Thoracic aorta (tissue), 2 donors: ENCODE results near the gene HSPB9. TPM values are rescaled to one million over a fixed set of nuclear protein-coding genes. Genes with fewer than 3 reads are reported as not detected.

ENCODE experiments used
- ATAC-seq: fragments of 150-250 bp; one replicate; pipeline ENCODE4 v1.8.0; 2017; ENCODE audit warnings: low read depth; ENCODE audit not compliant: insufficient number of reproducible peaks, low FRiP score
- DNase-seq: peaks from one replicate; pipeline ENCODE4 v3.0.0-alpha.2; 2020; ENCODE audit warnings: low spot score
- H3K27ac ChIP-seq, 2 donors: fragments of 200-600 bp; sonication (generic); 1 replicate in 1 of 2; 2 replicates in 1 of 2; pipeline ENCODE4 v1.5.1; 2016; ENCODE audit warnings: mild to moderate bottlenecking in 2 of 2, moderate library complexity in 2 of 2
- H3K27me3 ChIP-seq: fragments of 200-600 bp; sonication (generic); replicated peaks from 2 replicates; pipeline ENCODE4 v1.6.0; 2016; ENCODE audit warnings: mild to moderate bottlenecking; ENCODE audit not compliant: insufficient read depth
- H3K36me3 ChIP-seq: fragments of 200-600 bp; sonication (generic); one replicate; pipeline ENCODE4 v1.5.1; 2016
- H3K4me1 ChIP-seq, 2 donors: fragments of 200-600 bp; sonication (generic); 1 replicate in 1 of 2; 2 replicates in 1 of 2; pipeline versions ENCODE4 v1.5.1 to v1.6.0; 2016; ENCODE audit warnings: low read depth in 2 of 2, mild to moderate bottlenecking in 1 of 2; ENCODE audit not compliant: control insufficient read depth in 1 of 2
- H3K4me3 ChIP-seq: fragments of 200-600 bp; sonication (generic); 2 replicates; pipeline ENCODE4 v1.5.1; 2016; ENCODE audit warnings: mild to moderate bottlenecking
- H3K9me3 ChIP-seq: fragments of 200-600 bp; sonication (generic); 2 replicates; pipeline ENCODE4 v1.5.1; 2016
- total RNA-seq, 2 donors: library from RNA; depleted of rRNA; stranded (reverse); fragments of >200 nt; gene quantifications; one replicate each; pipeline versions ENCODE4 v1.1.0 to v1.2.3, GENCODE V29; 2016
- TF ChIP-seq, protein P1 (sequence below): fragments of 200-600 bp; sonication (generic); IDR thresholded peaks from one replicate; pipeline ENCODE4 v1.5.1; 2019; ENCODE audit warnings: antibody characterized with exemption

Gene HSPB9, protein sequence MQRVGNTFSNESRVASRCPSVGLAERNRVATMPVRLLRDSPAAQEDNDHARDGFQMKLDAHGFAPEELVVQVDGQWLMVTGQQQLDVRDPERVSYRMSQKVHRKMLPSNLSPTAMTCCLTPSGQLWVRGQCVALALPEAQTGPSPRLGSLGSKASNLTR
- not detected for total RNA-seq

DNA sequence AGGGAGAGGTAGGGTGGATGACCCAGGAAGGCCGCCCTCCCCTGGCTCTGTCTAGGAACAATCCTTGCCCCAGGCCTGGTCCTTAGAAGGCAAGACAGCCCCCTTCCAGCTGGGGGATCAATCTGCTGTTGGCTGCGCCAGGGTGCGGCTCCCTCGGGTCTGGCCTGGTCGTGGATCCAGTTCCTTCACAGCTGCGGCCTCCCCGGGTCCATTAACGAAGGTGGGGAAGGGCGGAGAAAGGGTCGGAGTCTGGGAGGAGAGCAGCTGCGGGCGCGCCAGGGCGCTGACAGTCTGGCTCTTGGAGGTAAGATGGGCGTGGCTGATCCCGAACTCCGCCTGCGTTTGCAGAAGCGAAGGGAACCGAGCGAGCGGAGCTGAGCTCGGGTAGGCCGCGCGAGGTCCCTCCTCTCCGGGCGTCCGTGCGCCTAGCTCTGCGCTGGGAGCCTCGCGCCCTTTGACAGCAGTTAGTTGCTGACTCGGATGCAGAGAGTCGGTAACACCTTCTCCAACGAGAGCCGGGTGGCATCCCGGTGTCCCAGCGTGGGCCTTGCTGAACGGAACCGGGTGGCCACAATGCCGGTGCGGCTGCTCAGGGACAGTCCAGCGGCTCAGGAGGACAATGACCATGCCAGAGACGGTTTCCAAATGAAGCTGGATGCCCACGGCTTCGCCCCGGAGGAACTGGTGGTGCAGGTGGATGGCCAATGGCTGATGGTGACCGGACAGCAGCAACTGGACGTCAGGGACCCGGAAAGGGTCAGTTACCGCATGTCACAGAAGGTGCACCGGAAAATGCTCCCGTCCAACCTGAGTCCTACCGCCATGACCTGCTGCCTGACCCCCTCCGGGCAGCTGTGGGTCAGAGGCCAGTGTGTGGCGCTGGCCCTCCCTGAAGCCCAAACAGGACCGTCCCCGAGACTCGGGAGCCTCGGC, at the start of gene HSPB9:
Gene HSPB9, plus strand, starts transcription at position 434 of the 933 bp plus-strand sequence. Its CDS starts 47 bp downstream, at position 481.
- H3K36me3 ChIP-seq, result peaks cover 11% of the 10 kb centered on the region
- ATAC-seq, result no peak
- peaks cover 7 to 10% of the 10 kb centered on the region in 2 donors for H3K4me1 ChIP-seq
- H3K4me3 ChIP-seq, result no peak within 1 kb of the TSS
- H3K27ac ChIP-seq, result no peak within 1 kb of the TSS
- no peaks in the 10 kb centered on the region for H3K27me3 ChIP-seq
- DNase-seq, result no peak
- TF ChIP-seq, protein P1, sequence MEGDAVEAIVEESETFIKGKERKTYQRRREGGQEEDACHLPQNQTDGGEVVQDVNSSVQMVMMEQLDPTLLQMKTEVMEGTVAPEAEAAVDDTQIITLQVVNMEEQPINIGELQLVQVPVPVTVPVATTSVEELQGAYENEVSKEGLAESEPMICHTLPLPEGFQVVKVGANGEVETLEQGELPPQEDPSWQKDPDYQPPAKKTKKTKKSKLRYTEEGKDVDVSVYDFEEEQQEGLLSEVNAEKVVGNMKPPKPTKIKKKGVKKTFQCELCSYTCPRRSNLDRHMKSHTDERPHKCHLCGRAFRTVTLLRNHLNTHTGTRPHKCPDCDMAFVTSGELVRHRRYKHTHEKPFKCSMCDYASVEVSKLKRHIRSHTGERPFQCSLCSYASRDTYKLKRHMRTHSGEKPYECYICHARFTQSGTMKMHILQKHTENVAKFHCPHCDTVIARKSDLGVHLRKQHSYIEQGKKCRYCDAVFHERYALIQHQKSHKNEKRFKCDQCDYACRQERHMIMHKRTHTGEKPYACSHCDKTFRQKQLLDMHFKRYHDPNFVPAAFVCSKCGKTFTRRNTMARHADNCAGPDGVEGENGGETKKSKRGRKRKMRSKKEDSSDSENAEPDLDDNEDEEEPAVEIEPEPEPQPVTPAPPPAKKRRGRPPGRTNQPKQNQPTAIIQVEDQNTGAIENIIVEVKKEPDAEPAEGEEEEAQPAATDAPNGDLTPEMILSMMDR, result no peak
- no peaks in the 10 kb centered on the region for H3K9me3 ChIP-seq

DNA sequence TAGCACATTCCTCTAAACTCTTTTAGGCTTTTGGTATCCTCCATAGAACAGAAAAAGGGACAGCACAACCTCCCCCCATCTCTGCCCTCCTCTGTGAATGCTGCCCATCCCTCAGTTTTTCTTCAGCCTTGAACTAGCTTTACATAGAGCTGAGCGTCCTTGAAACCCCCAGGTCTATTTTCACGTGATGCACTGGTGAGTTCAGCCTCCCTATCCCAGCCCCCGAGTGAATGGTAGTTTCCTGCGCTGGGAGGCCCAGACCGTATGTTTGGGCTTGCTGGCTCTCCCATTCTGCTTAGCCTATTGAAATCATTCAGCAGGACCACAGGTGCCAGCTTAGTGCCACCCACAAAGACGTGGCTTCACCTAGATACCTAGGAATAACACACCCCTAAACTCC, 46.8 kb upstream of the HSPB9 start:
- DNase-seq, result no peak
- Histone ChIP-seq H3K27me3 (no peaks in the 10 kb centered on the region), H3K9me3 (no peaks in the 10 kb centered on the region), H3K36me3 (no peaks in the 10 kb centered on the region), H3K4me3 (no peak overlapping the region), H3K27ac (no peak overlapping the region), H3K4me1 (peaks cover 6 to 12% of the 10 kb centered on the region in 2 donors)
- ATAC-seq, result no peak
- TF ChIP-seq, protein P1, result no peak

DNA sequence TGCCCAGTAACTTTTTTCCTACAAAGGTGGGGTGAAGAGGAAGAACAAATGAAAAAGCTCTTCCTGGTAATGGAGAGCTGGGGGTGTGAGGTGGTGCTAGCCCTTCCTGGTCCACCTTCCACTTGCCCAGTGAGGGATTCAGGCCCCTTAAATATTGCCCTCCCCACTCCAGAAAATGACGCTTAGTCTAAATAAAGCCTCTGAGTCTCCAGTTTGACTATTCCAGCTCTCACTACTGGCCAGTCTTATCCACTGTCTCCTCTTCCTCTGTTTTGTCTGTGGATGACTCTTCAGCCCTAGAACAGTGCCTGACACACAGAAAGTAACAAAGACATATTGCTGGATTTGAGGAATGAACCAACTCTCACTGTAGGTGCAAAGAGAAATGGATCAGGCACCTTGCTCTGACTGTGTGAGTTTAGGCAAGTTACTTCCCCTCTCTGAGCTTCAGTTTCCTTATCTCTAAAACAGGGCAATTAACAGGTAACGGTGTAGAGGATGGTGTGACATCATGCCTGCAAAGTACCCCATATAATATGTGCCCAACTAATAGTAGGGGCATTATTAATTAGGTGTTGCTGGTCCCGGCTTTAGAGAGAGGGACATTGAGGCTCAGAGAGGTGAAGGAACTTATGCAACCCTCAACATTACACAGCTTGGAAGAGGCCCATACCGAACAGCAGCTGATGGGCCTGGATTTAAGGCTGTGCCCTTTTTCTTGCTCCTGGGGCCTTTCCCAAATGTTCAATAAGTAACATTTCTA, 45.6 kb upstream of the HSPB9 start:
- H3K9me3 ChIP-seq, result no peaks in the 10 kb centered on the region
- TF ChIP-seq, protein P1, result no peak

DNA sequence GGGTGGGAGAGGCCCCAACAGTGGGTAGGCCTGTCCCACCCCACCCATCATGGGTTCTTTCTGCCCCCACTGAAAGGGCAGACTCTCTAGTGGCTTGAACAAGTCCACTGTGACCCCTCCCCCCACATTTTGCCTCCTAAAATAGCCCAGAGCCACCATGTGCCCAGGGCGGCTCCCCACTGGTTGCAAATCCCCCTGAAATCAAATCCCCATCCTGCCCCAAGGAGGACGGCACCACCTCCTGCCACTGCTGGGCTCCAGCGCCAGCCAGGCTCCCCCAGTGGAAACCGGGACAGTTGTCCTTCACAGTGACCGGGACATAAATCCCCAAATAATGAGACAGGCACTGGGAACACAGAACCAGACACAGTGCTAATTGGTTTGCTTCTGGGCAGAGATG, 44.8 kb upstream of the HSPB9 start:
- ATAC-seq (no peak), DNase-seq (no peak)
- TF ChIP-seq, protein P1, result no peak
- Histone ChIP-seq H3K9me3 (no peaks in the 10 kb centered on the region), H3K4me3 (no peak overlapping the region), H3K36me3 (no peaks in the 10 kb centered on the region), H3K4me1 (peaks cover 0 to under 1% of the 10 kb centered on the region in 2 donors), H3K27ac (no peak overlapping the region), H3K27me3 (no peaks in the 10 kb centered on the region)

More for the DNA sequence above, 45.6 kb upstream of the HSPB9 start:
- H3K27me3 ChIP-seq, result no peaks in the 10 kb centered on the region
- DNase-seq, result no peak
- ATAC-seq, result no peak
- H3K4me1 ChIP-seq, result peaks cover 6 to 8% of the 10 kb centered on the region in 2 donors
- no peak overlapping the region for H3K27ac ChIP-seq
- H3K36me3 ChIP-seq, result no peaks in the 10 kb centered on the region
- H3K4me3 ChIP-seq, result no peak overlapping the region
